Activated T-helper 1 cell treated with Interleukin-2 at 50 U/mL for 16 hours (primary cell): ENCODE measurements around the gene C21orf91.
"Not testable (repeated sequence)": the region's sequence is repeated elsewhere in the genome, so short reads cannot be mapped to it uniquely, and the experiment has no call there.

ENCODE experiments used
- DNase-seq: peaks from one replicate; pipeline ENCODE4 v3.0.0-alpha.2; 2020; ENCODE audit warnings: low read depth

Gene C21orf91

GRCh38 chr21:17777072-17777765 lies 41.9 kb downstream of the C21orf91 start:
- no peak for DNase-seq

DNA sequence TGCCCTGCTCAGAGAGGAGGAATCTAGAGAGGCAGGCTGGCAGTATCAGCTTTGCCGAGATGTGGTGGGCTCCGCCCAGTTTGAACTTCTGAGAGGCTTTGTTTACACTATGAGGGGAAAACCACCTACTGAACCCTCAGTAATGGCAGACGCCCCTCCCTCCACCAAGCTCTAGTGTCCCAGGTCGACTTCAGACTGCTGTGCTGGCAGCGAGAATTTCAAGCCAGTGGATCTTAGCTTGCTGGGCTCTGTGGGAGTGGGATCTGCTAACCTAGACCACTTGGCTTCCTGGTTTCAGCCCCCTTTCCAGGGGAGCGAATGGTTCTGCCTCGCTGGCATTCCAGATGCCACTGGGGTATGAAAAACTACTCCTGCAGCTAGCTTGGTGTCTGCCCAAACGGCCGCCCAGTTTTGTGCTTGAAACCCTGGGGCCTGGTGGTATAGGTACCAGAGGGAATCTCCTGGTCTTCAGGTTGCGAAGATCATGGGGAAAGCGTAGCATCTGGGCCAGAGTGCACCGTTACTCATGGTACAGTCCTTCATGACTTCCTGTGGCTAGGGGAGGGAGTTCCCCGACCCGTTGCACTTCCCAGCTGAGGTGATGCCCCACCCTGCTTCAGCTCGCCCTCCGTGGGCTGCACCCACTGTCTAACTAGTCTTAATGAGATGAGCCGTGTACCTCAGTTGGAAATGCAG lies 43.6 kb downstream of the C21orf91 start:
- DNase-seq = peak; percentile 39

- DNase-seq = not testable (repeated sequence)
Measured at GRCh38 chr21:17775021-17775420, 44.1 kb downstream of the C21orf91 start.

- no peak for DNase-seq
Measured at GRCh38 chr21:17769447-17769845, 49.7 kb downstream of the C21orf91 start.

- DNase-seq = no peak
Measured at GRCh38 chr21:17768840-17769446, 50.2 kb downstream of the C21orf91 start.

DNA sequence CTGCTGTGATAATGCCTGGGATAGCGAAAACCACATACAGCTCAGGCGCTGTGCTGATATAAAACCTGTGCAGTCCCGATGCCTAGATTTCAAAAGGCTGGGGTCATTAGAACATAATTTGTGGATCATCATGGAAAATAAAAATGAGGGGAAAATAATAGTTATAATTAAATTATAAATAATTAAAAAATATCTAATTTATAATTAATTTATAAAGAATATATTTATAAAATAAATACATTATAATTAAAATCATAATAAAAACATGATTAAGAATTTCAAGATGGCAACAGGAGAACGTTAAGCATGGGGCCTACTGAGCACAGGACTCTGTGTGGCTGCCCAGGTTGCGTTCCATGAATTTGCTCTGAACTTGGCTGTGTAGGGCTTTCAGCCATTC lies 53.9 kb downstream of the C21orf91 start:
- DNase-seq = no peak

DNA sequence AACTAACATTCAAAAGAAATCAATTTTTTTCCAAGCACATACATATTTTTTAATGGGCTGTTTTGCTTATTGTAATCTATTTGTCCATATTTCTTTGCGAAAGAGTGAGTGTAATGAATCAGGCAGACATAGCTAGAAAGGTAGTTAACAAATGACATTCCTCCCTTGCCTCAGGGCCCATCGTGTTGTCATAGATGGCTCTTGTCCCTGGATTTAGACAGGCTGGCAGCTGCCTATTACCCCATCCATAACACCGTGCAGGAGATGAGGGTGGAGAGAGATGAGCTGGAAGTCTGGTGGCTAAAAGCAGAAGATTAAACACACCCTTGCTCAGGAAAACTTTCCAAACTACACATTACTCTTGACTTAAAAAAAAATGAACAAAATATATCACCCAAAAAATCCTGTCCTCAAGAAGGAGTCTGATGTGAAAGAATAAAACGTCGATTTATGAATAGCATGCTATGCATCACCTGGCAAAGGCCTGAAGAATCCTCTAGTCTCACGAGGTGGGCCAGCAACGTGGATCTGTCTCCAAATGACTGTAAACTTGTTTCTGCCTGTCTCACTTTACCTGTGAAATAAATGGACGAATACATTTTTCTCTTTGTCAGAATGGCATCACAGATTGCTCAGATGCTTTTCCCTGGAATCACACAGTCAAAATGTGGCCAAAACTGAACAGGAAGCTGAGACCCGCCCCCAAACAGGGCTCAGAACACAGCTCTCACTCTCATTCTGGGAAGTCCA lies 55.7 kb downstream of the C21orf91 start:
- DNase-seq = no peak

GRCh38 chr21:17759511-17760178 lies 59.5 kb downstream of the C21orf91 start:
- no peak for DNase-seq

- DNase-seq = no peak
Measured at GRCh38 chr21:17758683-17759082, 60.5 kb downstream of the C21orf91 start.

- DNase-seq = no peak
Measured at GRCh38 chr21:17757671-17758070, 61.5 kb downstream of the C21orf91 start.

DNA sequence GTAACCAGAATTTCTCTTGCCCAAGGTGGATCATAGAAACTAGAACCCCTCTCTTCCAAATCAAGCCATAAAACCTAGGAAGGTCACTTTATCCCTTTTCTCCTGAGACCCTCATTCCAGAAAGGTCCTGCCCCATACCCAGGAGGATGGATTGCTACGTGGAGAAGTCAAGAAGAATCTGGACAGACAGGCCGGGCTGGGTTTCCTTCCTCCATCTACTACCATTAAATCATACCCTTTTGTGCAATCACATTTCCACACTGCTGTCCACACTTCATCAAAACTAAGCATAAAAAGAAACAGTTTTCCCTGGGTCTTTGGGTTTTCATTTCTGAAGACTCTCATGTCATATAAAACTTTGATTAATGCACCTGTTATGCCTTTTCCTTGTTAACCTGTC lies 65.4 kb downstream of the C21orf91 start:
- DNase-seq = no peak

DNA sequence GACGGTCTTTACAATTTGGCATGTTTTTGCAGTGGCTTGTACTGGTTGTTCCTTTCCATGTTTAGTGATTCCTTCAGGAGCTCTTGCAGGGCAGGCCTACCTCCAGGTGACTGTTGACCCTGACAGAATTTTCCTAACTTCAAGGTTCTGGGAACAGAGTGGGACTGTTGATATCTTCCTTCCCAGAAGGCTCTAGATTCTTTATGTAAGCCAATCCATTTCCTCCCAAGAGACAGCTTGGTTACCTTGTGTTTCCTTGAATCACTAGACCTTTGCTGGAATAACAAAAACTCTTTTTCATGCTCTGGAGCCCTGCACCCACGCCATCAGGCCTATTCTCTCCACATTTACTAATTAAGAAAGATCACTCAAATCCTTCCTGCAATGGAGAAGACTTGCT lies 67.0 kb downstream of the C21orf91 start:
- DNase-seq = no peak

GRCh38 chr21:17746920-17747319 lies 72.2 kb downstream of the C21orf91 start:
- no peak for DNase-seq

DNA sequence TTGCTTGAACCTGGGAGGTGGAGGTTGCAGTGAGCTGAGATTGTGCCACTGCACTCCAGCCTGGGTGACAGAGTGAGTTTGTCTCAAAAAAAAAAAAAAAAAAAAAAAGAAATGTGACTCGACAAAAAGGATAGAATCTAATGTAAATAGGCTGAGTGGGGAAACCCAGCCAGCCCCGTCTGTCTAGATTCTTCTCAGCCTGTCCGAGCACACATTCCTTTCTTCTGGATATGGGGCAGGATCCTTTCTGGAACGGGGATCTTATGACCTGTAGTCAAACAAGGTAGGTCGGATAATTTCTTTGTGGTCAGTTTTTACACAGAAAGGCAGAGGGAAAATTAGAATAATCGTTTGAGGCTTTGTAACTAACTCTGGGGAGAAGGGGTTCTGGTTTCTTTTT lies 74.1 kb downstream of the C21orf91 start:
- no peak for DNase-seq

- no peak for DNase-seq
Measured at GRCh38 chr21:17742940-17743592, 76.1 kb downstream of the C21orf91 start.

GRCh38 chr21:17742181-17742580 lies 77.0 kb downstream of the C21orf91 start:
- DNase-seq = no peak
